ENCODE results near the gene TXNDC12. TPM values are rescaled to one million over a fixed set of nuclear protein-coding genes. Genes with fewer than 3 reads are reported as not detected.
"Not testable (repeated sequence)": the region's sequence is repeated elsewhere in the genome, so short reads cannot be mapped to it uniquely, and the experiment has no call there.

Gene TXNDC12
- total RNA-seq, 1 experiment from 2014 or later = 91.3 TPM

GRCh38 chr1:52049337-52049736 is 5.7 kb downstream of the TXNDC12 start:
- DNase-seq (ENCODE audit: low read depth) = not testable (repeated sequence)

GRCh38 chr1:52045666-52046195 is 9.3 kb downstream of the TXNDC12 start:
- not testable (repeated sequence) for DNase-seq (ENCODE audit: low read depth)

GRCh38 chr1:52045236-52045635 is 9.8 kb downstream of the TXNDC12 start:
- DNase-seq (ENCODE audit: low read depth) = no peak

DNA sequence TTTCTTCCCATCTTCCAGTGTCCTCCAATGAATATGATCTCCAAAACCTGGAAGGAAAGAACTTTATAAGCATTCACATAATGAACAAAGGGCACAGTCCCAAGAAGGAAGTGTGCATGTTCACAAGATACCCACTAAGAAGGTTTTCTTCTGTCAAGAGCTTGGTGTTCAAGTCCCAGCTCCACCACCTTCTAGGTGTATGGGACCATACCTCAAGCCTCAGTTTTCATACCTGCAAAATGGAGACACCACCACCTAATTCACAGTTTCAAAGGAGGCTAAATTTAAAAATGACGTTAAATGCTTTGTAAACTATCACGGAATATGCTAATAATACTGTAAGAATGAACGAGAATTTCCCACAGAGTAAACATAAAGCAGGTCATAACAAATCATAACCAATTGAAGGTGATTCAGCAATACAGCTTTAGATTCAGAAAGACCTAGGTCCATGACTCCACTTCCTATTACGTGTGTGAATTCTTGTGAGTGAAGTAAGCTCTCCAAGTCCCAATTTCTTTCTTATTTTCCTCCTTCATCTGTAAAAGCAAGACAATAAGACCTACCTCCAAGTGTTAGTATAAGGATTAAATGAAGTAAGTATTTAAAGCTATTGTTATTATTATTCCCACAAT is 13.3 kb downstream of the TXNDC12 start:
- no peak for DNase-seq (ENCODE audit: low read depth)

DNA sequence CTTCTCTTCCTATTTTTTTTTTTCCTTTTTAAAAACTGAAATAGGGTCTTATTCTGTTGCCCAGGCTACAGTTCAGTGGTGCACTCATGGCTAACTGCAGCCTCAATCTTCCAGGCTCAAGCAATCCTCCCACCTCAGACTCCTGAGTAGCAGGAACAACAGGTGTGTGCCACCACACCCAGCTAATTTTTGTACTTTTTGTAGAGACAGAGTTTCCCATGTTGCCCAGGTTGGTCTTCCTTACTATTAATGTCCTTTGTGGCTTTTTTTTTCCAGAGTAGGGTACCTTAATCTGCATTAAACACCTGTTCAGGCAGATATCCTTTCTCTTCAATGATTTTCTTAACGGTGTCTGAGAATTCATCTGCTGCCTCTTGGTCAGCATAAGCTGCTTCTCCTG is 17.1 kb downstream of the TXNDC12 start:
- no peak for DNase-seq (ENCODE audit: low read depth)

DNA sequence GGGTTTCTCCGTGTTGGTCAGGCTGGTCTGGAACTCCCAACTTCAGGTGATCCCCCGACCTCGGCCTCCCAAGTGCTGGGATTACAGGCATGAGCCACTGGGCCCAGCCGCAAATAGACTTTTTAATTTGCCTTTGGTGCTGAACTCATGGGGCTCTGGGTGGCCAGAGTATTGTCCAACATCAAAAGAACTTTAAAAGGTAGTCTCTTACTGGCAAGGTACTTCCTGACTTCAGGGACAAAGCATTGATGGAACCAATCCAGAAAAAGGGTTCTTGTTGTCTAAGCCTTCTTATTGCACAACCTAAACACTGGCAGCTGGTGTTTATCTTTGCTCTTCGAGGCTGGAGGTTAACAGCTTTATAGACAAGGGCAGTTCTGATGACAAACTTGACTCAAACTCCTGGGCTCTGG is 17.6 kb downstream of the TXNDC12 start:
- peak; percentile 62 for DNase-seq (ENCODE audit: low read depth)

DNA sequence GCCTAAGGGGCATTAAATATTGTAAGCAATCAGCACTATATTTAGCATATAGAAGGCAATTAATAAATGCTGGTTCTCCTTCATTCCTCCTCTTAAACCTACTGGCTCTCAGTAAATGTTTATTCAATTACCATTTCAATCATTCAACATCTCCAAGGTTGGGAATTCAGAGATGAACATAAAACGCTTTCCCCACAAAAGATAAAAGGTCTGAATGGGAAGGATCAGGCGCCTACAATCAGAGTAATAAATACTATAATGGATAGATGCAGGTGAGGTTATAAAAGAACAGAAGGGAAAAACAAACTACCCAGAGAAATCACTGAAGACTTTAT is 21.0 kb downstream of the TXNDC12 start:
- DNase-seq (ENCODE audit: low read depth) = no peak

GRCh38 chr1:52033190-52034049 is 21.6 kb downstream of the TXNDC12 start, which contains the start of gene KTI12:
KTI12 (minus strand) TSS chr1:52033810; CDS start chr1:52033761, 49 bp downstream.
- DNase-seq (ENCODE audit: low read depth) = peak; percentile 93

DNA sequence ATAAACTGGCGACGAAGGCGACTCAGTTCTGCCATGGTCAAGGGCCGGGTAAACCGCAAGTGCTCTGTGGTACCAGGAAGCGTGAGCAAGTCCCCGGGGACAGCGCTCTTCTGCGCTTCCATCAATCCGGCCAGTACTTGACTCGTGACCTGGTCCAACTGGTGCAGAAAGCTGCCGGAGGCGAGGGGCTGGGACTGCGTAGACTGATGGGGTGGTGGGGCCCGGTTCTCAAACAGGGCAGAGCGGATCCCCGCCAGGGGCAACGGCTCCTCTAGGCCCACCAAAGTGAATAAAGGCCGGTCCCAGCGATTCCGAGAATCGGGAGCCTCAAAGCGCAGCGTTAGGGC is 22.2 kb downstream of the TXNDC12 start:
- peak; percentile 79 for DNase-seq (ENCODE audit: low read depth)

- DNase-seq (ENCODE audit: low read depth) = no peak
Measured at GRCh38 chr1:52032124-52032784, 22.7 kb downstream of the TXNDC12 start.

- not testable (repeated sequence) for DNase-seq (ENCODE audit: low read depth)
Measured at GRCh38 chr1:52028839-52029238, 26.2 kb downstream of the TXNDC12 start.

- no peak for DNase-seq (ENCODE audit: low read depth)
Measured at GRCh38 chr1:52028328-52028727, 26.7 kb downstream of the TXNDC12 start.

- DNase-seq (ENCODE audit: low read depth) = no peak
Measured at GRCh38 chr1:52026278-52026677, 28.7 kb downstream of the TXNDC12 start.

DNA sequence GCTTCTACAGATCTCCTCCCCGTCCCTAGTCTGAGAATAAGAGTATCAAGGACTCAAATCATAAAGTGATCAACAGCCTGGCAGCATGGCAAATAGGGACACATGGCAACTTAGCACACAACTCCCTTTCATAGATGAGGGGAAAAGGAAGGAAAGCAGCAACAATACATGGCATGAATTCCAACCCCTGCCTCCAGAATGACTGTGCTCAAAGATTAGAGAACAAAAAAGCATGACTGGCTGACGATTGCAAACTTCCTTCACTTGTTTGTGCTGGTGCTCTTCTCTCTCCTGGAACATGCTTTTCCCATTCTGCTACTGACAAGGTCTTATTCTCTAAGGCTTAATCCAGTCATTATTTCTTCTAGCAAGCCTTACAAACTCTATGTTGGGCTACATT is 32.9 kb downstream of the TXNDC12 start:
- DNase-seq (ENCODE audit: low read depth) = no peak

DNA sequence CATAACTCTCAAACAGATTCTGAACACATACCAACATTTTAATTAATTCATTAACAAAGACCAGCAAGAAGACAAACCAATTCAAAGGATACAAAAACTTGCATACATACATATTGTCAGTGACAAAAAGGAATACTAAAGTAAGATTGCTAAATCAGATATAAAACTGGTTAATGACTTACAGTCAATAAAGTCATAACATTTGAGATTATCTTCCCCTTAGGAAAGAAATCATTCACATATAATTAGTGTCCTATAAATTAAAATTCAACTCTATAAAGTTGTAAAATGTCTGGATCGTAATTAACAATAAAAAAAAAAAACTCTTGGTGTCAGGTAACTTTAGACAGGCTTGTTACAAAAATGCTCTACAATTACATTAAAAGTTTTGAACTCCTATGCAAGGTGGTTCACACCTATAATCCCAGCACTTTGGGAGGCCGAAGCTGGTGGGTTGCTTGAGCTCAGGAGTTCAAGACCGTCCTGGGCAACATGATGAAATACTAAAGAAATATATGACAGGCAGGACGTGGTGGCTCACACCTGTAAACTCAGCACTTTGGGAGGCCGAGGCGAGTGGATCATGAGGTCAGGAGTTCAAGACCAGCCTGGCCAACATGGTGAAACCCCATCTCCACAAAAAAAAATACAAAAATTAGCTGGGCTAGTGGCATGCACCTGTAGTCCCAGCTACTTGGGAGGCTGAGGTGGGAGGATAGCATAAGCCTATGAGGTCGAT is 46.8 kb downstream of the TXNDC12 start:
- DNase-seq (ENCODE audit: low read depth) = no peak

- DNase-seq (ENCODE audit: low read depth) = no peak
Measured at GRCh38 chr1:52007215-52008002, 47.6 kb downstream of the TXNDC12 start.

GRCh38 chr1:52006081-52006553 is 48.9 kb downstream of the TXNDC12 start:
- DNase-seq (ENCODE audit: low read depth) = not testable (repeated sequence)

DNA sequence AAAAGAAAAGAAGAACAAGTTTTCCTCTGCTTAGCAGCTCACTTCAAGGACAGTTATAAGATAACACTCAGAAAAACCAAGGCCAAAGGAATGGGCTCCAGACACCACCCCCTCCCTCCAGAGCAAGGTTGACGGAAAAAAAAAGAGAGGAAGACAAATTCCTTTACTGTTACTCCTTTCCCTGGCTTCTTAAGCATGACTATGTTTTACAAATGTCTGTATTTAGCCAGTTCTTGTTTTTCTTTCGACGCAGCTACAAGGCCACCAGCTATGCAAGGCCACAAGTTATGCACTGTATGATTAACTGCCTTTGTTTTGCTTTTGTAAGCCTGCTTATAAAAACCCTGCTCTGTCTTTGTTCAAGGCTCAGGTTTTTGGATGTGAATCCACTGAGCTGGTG is 49.4 kb downstream of the TXNDC12 start:
- peak; percentile 69 for DNase-seq (ENCODE audit: low read depth)

GRCh38 chr1:52003877-52004276 is 51.1 kb downstream of the TXNDC12 start:
- DNase-seq (ENCODE audit: low read depth) = no peak

- peak; percentile 86 for DNase-seq (ENCODE audit: low read depth)
Measured at GRCh38 chr1:52002038-52002917, 52.7 kb downstream of the TXNDC12 start.
